Measurements from ENCODE around the gene KCNK10.

The KCNK10 gene

GRCh38 chr14:88321692-88322503, 1.2 kb downstream of the KCNK10 start:
- TF ChIP-seq CTCF (IDR thresholded peaks at IDR 0.05; ENCODE audit: low read depth, low read length) (no peak), EZH2phosphoT487 (IDR thresholded peaks at IDR 0.05; ENCODE audit: low read depth) (no peak)
- Histone ChIP-seq H3K27me3 (ENCODE audit: low read depth, low read length) (peaks cover 63% of the 10 kb centered on the region), H3K9ac (ENCODE audit: low read length) (no peak overlapping the region), H3K9me3 (ENCODE audit: insufficient read depth, low read length) (no peaks in the 10 kb centered on the region), H3K79me2 (ENCODE audit: low read length) (no peaks in the 10 kb centered on the region), H3K4me2 (ENCODE audit: low read length) (no peak overlapping the region), H3K4me1 (ENCODE audit: low read length) (0 out of 2 replicates have a peak, but pooled peaks cover 5% of the 10 kb centered on the region), H3K36me3 (replicated peaks; ENCODE audit: low read depth, low read length) (no peaks in the 10 kb centered on the region), H2AFZ (ENCODE audit: low read depth, low read length) (no peak overlapping the region), H3K27ac (ENCODE audit: low read length) (no peak overlapping the region), H4K20me1 (ENCODE audit: insufficient read depth, low read length) (no peaks in the 10 kb centered on the region), H3K4me3 (ENCODE audit: low read length) (no peak overlapping the region)

- Histone ChIP-seq H4K20me1 (ENCODE audit: insufficient read depth, low read length) (no peaks in the 10 kb centered on the region), H2AFZ (ENCODE audit: low read depth, low read length) (no peak overlapping the region), H3K4me1 (ENCODE audit: low read length) (0 out of 2 replicates have a peak, but pooled peaks cover 3% of the 10 kb centered on the region), H3K79me2 (ENCODE audit: low read length) (no peaks in the 10 kb centered on the region), H3K9ac (ENCODE audit: low read length) (no peak overlapping the region), H3K36me3 (replicated peaks; ENCODE audit: low read depth, low read length) (no peaks in the 10 kb centered on the region), H3K9me3 (ENCODE audit: insufficient read depth, low read length) (no peaks in the 10 kb centered on the region), H3K27me3 (ENCODE audit: low read depth, low read length) (peaks cover 42% of the 10 kb centered on the region), H3K27ac (ENCODE audit: low read length) (no peak overlapping the region), H3K4me3 (ENCODE audit: low read length) (no peak overlapping the region), H3K4me2 (ENCODE audit: low read length) (no peak overlapping the region)
- TF ChIP-seq EZH2phosphoT487 (IDR thresholded peaks at IDR 0.05; ENCODE audit: low read depth) = no peak
- TF ChIP-seq CTCF (IDR thresholded peaks at IDR 0.05; ENCODE audit: low read depth, low read length) = no peak
Observed at GRCh38 chr14:88318406-88318805, 4.7 kb downstream of the KCNK10 start.

DNA sequence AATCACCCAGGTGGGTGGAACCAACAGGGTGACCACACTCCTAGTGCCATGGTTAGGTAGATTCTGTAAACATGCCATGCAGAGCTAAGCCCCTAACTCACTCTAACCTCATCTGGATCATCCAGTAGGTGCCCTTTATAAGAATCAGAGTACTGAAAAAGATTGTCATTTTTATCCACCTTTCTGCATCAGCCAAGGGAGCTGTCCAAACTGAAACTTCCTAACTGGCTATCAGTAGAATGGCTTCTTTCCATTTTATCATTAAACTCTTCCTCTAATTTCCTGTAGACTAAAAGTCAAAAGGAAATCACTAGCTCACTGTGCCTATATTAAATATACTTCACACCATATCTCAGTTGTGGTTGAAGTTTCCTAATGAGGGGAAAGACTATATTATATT, 6.5 kb downstream of the KCNK10 start:
- Histone ChIP-seq H3K79me2 (ENCODE audit: low read length) (no peaks in the 10 kb centered on the region), H3K4me2 (ENCODE audit: low read length) (no peak overlapping the region), H4K20me1 (ENCODE audit: insufficient read depth, low read length) (no peaks in the 10 kb centered on the region), H3K9me3 (ENCODE audit: insufficient read depth, low read length) (no peaks in the 10 kb centered on the region), H2AFZ (ENCODE audit: low read depth, low read length) (no peak overlapping the region), H3K4me3 (ENCODE audit: low read length) (no peak overlapping the region), H3K9ac (ENCODE audit: low read length) (no peak overlapping the region), H3K4me1 (ENCODE audit: low read length) (no peaks in the 10 kb centered on the region), H3K27me3 (ENCODE audit: low read depth, low read length) (peaks cover 31% of the 10 kb centered on the region), H3K36me3 (replicated peaks; ENCODE audit: low read depth, low read length) (no peaks in the 10 kb centered on the region), H3K27ac (ENCODE audit: low read length) (no peak overlapping the region)
- no peak for TF ChIP-seq CTCF (IDR thresholded peaks at IDR 0.05; ENCODE audit: low read depth, low read length)
- no peak for TF ChIP-seq EZH2phosphoT487 (IDR thresholded peaks at IDR 0.05; ENCODE audit: low read depth)

DNA sequence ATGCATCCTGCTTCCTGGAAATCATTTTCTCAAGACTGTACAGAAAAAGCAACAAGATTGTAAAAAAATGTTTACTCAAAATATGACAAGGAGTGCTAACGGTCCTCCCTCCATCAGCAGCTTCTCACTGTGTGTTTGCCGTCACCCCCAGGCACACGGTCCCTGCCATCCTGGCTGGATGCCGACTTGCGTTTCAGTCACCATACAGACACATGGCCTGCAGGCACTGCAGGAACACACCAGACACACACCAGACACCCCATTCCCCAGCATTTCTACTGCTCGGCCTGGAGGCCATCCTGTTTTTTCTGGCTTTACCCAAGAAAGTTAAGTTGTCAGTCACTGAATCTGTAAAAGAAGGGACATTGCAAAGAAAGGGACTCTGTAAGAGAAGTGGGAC, 10.8 kb downstream of the KCNK10 start:
- H3K27ac ChIP-seq (ENCODE audit: low read length) = no peak overlapping the region
- no peaks in the 10 kb centered on the region for H3K79me2 ChIP-seq (ENCODE audit: low read length)
- H3K4me1 ChIP-seq (ENCODE audit: low read length) = no peaks in the 10 kb centered on the region
- H3K27me3 ChIP-seq (ENCODE audit: low read depth, low read length) = peaks cover 4% of the 10 kb centered on the region; the same call in 1 of the 2 replicates
- no peak overlapping the region for H3K4me2 ChIP-seq (ENCODE audit: low read length)
- H3K4me3 ChIP-seq (ENCODE audit: low read length) = no peak overlapping the region
- TF ChIP-seq EZH2phosphoT487 (IDR thresholded peaks at IDR 0.05; ENCODE audit: low read depth) (no peak), CTCF (IDR thresholded peaks at IDR 0.05; ENCODE audit: low read depth, low read length) (no peak)
- H2AFZ ChIP-seq (ENCODE audit: low read depth, low read length) = no peak overlapping the region
- H3K9me3 ChIP-seq (ENCODE audit: insufficient read depth, low read length) = no peaks in the 10 kb centered on the region
- no peaks in the 10 kb centered on the region for H4K20me1 ChIP-seq (ENCODE audit: insufficient read depth, low read length)
- H3K36me3 ChIP-seq (replicated peaks; ENCODE audit: low read depth, low read length) = no peaks in the 10 kb centered on the region
- no peak overlapping the region for H3K9ac ChIP-seq (ENCODE audit: low read length)

All from OCI-LY3 (cell line).